Measurements from ENCODE around the gene HECW1.

Gene HECW1

DNA sequence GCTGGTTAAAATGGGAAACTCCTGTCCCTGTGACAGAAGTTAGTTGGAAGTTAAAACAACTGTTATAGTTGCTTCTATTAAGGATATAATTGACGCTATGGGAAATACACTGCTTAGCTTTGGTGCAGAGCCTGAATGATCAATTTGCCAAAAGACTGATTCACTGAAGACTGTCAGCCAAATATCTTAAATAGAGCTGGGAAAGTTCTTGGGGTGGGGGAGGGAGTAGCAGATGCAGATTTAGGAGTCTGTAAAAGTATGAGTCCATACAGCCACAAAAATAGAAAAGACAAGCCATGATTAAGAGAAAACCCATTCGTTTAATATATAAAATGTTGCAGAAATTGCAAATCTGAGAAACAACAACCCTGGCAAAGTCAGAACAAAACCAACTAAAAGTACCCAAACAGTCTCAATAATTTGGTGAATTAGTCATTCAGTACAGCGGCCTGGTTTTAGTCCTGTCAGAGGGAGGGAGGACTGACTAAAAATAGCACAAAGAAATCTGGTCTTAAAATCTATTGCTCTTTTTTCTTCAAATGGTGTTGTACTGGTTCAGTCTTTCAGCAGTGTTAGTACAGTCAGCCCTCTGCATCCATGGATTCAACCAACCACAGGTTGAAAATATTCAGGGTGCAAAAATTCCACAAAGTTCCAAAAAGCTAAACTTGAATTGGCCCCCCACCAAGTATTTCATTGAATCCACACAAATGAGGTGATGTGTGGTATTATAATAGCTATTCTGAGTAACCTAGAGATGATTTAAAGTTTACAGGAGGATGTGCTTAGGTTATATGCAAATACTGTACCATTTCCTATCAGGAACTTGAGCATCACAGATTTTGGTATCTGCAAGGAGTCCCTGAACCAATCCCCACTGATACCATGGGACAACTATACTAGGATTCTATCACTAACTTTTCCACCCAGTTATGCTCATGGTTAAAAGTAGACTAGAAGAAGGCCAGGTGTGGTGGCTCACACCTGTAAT lies 500.4 kb downstream of the HECW1 start:
- Histone ChIP-seq H3K27me3 (ENCODE audit: control insufficient read depth, insufficient read depth, low read length) (no peaks in the 10 kb centered on the region), H3K27ac (ENCODE audit: low read depth, low read length) (no peak overlapping the region), H3K36me3 (ENCODE audit: control insufficient read depth, insufficient read depth, low read length) (peaks cover 36% of the 10 kb centered on the region), H3K9ac (ENCODE audit: low read depth, low read length) (no peak overlapping the region), H3K4me3 (ENCODE audit: low read depth, low read length) (no peak overlapping the region), H3K9me3 (ENCODE audit: control insufficient read depth, insufficient read depth, low read length) (no peaks in the 10 kb centered on the region), H3K4me1 (ENCODE audit: control insufficient read depth, insufficient read depth, low read length) (no peaks in the 10 kb centered on the region)
